OCI-LY1 (cell line): ENCODE data around the gene CLASRP.

Experiments
- H2AFZ ChIP-seq: fragments of 200-600 bp; sonication (generic), shearing (Covaris generic); 2 replicates; pipeline ENCODE4 v1.6.0; 2014; ENCODE audit warnings: antibody characterized with exemption, mild to moderate bottlenecking, low read length
- H3F3A ChIP-seq: fragments of 200-600 bp; sonication (generic), shearing (Covaris generic); 2 replicates; pipeline ENCODE4 v1.6.0; 2014; ENCODE audit warnings: mild to moderate bottlenecking, antibody characterized with exemption, low read length, moderate library complexity; ENCODE audit not compliant: insufficient read depth
- H3K27ac ChIP-seq: fragments of 200-600 bp; sonication (generic); 2 replicates; pipeline ENCODE4 v1.5.1; 2014; ENCODE audit warnings: low read length, mixed run types, mild to moderate bottlenecking, low read depth; ENCODE audit not compliant: poor library complexity, severe bottlenecking
- H3K27me3 ChIP-seq: fragments of 200-600 bp; sonication (generic); 2 replicates; pipeline ENCODE4 v1.6.0; 2014; ENCODE audit warnings: antibody characterized with exemption, mild to moderate bottlenecking, low read length, moderate library complexity; ENCODE audit not compliant: insufficient read depth
- H3K36me3 ChIP-seq: fragments of 200-600 bp; sonication (generic); 2 replicates; pipeline ENCODE4 v1.6.1; 2014; ENCODE audit warnings: mild to moderate bottlenecking, antibody characterized with exemption, low read length, moderate library complexity, mixed read lengths; ENCODE audit not compliant: insufficient read depth
- H3K4me1 ChIP-seq: fragments of 200-600 bp; sonication (generic); 2 replicates; pipeline ENCODE4 v1.5.1; 2014; ENCODE audit warnings: mild to moderate bottlenecking, low read length, moderate library complexity; ENCODE audit not compliant: insufficient read depth, severe bottlenecking
- H3K4me2 ChIP-seq: fragments of 200-600 bp; sonication (generic), shearing (Covaris generic); 2 replicates; pipeline ENCODE4 v1.6.1; 2014; ENCODE audit warnings: low read length
- H3K4me3 ChIP-seq: fragments of 200-600 bp; sonication (generic); 2 replicates; pipeline ENCODE4 v1.5.1; 2014; ENCODE audit warnings: low read length, low read depth, mild to moderate bottlenecking, mixed read lengths; ENCODE audit not compliant: poor library complexity, severe bottlenecking
- H3K79me2 ChIP-seq: fragments of 200-600 bp; shearing (Covaris generic); 2 replicates; pipeline ENCODE4 v1.6.1; 2016; ENCODE audit warnings: mixed run types, low read length, mixed read lengths; ENCODE audit not compliant: insufficient read depth
- H3K9ac ChIP-seq: fragments of 200-600 bp; sonication (generic), shearing (Covaris generic); 2 replicates; pipeline ENCODE4 v1.6.1; 2014; ENCODE audit warnings: mild to moderate bottlenecking, low read length, mixed read lengths
- H3K9me2 ChIP-seq: fragments of 200-600 bp; sonication (generic), shearing (Covaris generic); 2 replicates; pipeline ENCODE4 v1.6.1; 2014; ENCODE audit warnings: low read depth, mild to moderate bottlenecking, low read length, mixed read lengths
- H3K9me3 ChIP-seq: fragments of 200-600 bp; shearing (Covaris generic); 2 replicates; pipeline ENCODE4 v1.6.1; 2014; ENCODE audit warnings: low read length, mixed read lengths
- H4K20me1 ChIP-seq: fragments of 200-600 bp; sonication (generic), shearing (Covaris generic); 2 replicates; pipeline ENCODE4 v1.6.0; 2016; ENCODE audit warnings: mild to moderate bottlenecking, low read length; ENCODE audit not compliant: insufficient read depth
- EZH2 ChIP-seq: fragments of 200-600 bp; sonication (generic), shearing (Covaris generic); IDR thresholded peaks from 2 replicates; pipeline ENCODE4 v1.8.0; 2017; ENCODE audit warnings: borderline replicate concordance, mixed run types, mild to moderate bottlenecking, antibody characterized with exemption, low read length, moderate library complexity, mixed read lengths
- TF ChIP-seq, protein P1 (sequence below): fragments of 200-600 bp; sonication (generic), shearing (Covaris generic); IDR thresholded peaks from 2 replicates; pipeline ENCODE4 v1.5.1; 2017; ENCODE audit warnings: mild to moderate bottlenecking, antibody characterized with exemption, low read length, moderate library complexity, mixed read lengths

The CLASRP gene

DNA sequence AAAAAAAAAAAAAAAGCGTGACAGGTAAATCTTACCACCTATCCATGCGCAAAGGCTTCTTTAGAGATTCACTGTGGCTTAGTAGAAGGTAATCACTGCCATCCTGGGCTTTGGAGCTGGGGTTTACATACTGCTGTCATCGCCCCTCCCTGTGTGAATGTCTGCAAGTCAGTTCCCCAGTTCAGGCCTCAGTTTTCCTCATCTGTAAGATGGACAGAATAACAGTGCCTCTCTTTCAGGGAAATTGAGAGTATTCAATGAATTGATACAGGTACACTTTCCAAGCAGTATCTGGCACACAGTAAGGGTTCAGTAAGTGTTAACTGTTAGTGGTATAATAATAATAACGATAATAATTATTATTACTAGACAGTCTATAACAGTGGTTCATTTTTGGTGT is 35.4 kb upstream of the CLASRP start:
- H3K4me2 ChIP-seq, result peak overlapping the region; percentile 45; the same call in 1 of the 2 replicates
- TF ChIP-seq, protein P1, sequence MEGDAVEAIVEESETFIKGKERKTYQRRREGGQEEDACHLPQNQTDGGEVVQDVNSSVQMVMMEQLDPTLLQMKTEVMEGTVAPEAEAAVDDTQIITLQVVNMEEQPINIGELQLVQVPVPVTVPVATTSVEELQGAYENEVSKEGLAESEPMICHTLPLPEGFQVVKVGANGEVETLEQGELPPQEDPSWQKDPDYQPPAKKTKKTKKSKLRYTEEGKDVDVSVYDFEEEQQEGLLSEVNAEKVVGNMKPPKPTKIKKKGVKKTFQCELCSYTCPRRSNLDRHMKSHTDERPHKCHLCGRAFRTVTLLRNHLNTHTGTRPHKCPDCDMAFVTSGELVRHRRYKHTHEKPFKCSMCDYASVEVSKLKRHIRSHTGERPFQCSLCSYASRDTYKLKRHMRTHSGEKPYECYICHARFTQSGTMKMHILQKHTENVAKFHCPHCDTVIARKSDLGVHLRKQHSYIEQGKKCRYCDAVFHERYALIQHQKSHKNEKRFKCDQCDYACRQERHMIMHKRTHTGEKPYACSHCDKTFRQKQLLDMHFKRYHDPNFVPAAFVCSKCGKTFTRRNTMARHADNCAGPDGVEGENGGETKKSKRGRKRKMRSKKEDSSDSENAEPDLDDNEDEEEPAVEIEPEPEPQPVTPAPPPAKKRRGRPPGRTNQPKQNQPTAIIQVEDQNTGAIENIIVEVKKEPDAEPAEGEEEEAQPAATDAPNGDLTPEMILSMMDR, result no peak
- no peak for TF ChIP-seq EZH2
- H3K27me3 ChIP-seq, result no peaks in the 10 kb centered on the region
- H3K36me3 ChIP-seq, result peaks cover 23% of the 10 kb centered on the region; the same call in 1 of the 2 replicates
- H3K4me3 ChIP-seq, result peak overlapping the region; percentile 30
- peaks cover 77% of the 10 kb centered on the region for H3K4me1 ChIP-seq
- no peaks in the 10 kb centered on the region for H3K9me3 ChIP-seq
- H2AFZ ChIP-seq, result no peak overlapping the region
- H3K27ac ChIP-seq, result peak overlapping the region; percentile 88
- H3K79me2 ChIP-seq, result no peaks in the 10 kb centered on the region
- no peak overlapping the region for H3K9ac ChIP-seq
- 0 out of 2 replicates have a peak, but pooled peaks cover 3% of the 10 kb centered on the region for H3F3A ChIP-seq
- H4K20me1 ChIP-seq, result no peaks in the 10 kb centered on the region
- H3K9me2 ChIP-seq, result no peaks in the 10 kb centered on the region

DNA sequence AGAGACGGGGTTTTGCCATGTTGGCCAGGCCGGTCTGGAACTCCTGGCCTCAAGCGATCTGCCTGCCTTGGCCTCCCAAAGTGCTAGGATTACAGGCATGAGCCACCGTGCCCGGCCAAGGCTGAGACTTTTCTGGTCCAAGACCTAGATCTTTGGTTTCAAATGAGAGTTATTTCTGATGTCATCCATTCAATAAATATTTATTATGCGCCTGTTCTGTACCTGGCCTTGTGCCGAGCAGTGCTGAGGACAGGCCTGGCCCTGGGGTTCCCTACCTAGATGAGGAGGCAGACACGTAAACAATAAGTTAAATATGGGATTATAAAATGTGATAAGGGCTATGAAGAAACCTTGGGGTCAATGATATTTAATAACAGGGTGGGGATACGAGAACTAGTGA is 33.1 kb upstream of the CLASRP start:
- Histone ChIP-seq H3K9me3 (no peaks in the 10 kb centered on the region), H2AFZ (no peak overlapping the region), H3K9me2 (no peaks in the 10 kb centered on the region), H3K27ac (peak overlapping the region; percentile 75), H3K27me3 (no peaks in the 10 kb centered on the region), H3K4me2 (no peak overlapping the region), H3K79me2 (no peaks in the 10 kb centered on the region), H3F3A (no peaks in the 10 kb centered on the region), H3K9ac (no peak overlapping the region), H3K4me3 (no peak overlapping the region), H3K36me3 (peaks cover 30% of the 10 kb centered on the region; the same call in 1 of the 2 replicates), H3K4me1 (peaks cover 75% of the 10 kb centered on the region), H4K20me1 (no peaks in the 10 kb centered on the region)
- no peak for TF ChIP-seq EZH2
- TF ChIP-seq, protein P1, result no peak

DNA sequence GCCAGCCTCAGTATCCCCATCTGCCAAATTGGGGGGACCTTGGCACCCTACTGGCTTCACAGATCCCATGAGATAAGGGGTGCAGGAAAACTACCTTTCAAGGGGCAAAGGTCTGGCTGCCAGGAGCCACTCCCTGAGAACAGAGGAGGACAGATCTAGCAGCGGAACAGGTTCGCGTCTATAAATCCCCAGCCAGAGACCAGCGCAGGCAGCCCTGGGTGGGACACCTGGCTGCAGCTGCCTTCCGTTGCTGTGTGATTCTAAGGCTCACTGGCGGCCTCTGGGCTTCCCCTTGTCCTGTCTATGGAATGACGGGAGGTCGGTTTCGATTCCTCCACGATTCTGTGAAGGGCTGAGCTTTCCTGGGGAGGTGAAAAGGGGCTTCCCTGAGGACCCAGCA is 30.3 kb upstream of the CLASRP start:
- TF ChIP-seq EZH2, result no peak
- TF ChIP-seq, protein P1, result no peak
- peaks cover 40% of the 10 kb centered on the region for H3K36me3 ChIP-seq
- H3K4me1 ChIP-seq, result peaks cover 58% of the 10 kb centered on the region
- H3F3A ChIP-seq, result no peaks in the 10 kb centered on the region
- H2AFZ ChIP-seq, result no peak overlapping the region
- peak overlapping the region; percentile 39; the same call in 1 of the 2 replicates for H3K9ac ChIP-seq
- H3K4me2 ChIP-seq, result peak overlapping the region; percentile 25; the same call in 1 of the 2 replicates
- H3K4me3 ChIP-seq, result no peak overlapping the region
- H4K20me1 ChIP-seq, result no peaks in the 10 kb centered on the region
- no peaks in the 10 kb centered on the region for H3K9me2 ChIP-seq
- H3K27me3 ChIP-seq, result no peaks in the 10 kb centered on the region
- H3K9me3 ChIP-seq, result no peaks in the 10 kb centered on the region
- peak overlapping the region; percentile 78 for H3K27ac ChIP-seq
- no peaks in the 10 kb centered on the region for H3K79me2 ChIP-seq
